Trophoblast cell (in vitro differentiated cells and primary cell): Measurements from ENCODE around the gene HIP1R.

Experiments
- DNase-seq, 2 donors: peaks; one replicate each; pipeline ENCODE4 v3.0.0-alpha.2; 2016
- H2AFZ ChIP-seq: 2 replicates; pipeline ENCODE4 v1.6.1; 2013; ENCODE audit warnings: low read length, moderate library complexity, mild to moderate bottlenecking; ENCODE audit not compliant: insufficient read depth, poor library complexity
- H2AK5ac ChIP-seq: 2 replicates; pipeline ENCODE4 v1.6.1; 2013; ENCODE audit warnings: mild to moderate bottlenecking, low read length
- H2BK120ac ChIP-seq: 2 replicates; pipeline ENCODE4 v1.6.1; 2013; ENCODE audit warnings: low read length, mild to moderate bottlenecking, moderate library complexity; ENCODE audit not compliant: insufficient read depth, poor library complexity
- H2BK12ac ChIP-seq: 2 replicates; pipeline ENCODE4 v1.6.1; 2013; ENCODE audit warnings: mild to moderate bottlenecking, low read length, moderate library complexity
- H2BK5ac ChIP-seq: 2 replicates; pipeline ENCODE4 v1.6.1; 2013; ENCODE audit warnings: low read length, low read depth, moderate library complexity, mild to moderate bottlenecking; ENCODE audit not compliant: poor library complexity
- H3K14ac ChIP-seq: 2 replicates; pipeline ENCODE4 v1.6.1; 2013; ENCODE audit warnings: mild to moderate bottlenecking, low read length
- H3K18ac ChIP-seq: 2 replicates; pipeline ENCODE4 v1.6.1; 2013; ENCODE audit warnings: mild to moderate bottlenecking, low read length
- H3K23ac ChIP-seq: 2 replicates; pipeline ENCODE4 v1.6.1; 2013; ENCODE audit warnings: low read length
- H3K27ac ChIP-seq: 2 replicates; pipeline ENCODE4 v1.5.1; 2013; ENCODE audit warnings: low read depth, mild to moderate bottlenecking, inconsistent platforms, low read length, moderate library complexity
- H3K27me3 ChIP-seq: 2 replicates; pipeline ENCODE4 v1.6.1; 2013; ENCODE audit warnings: inconsistent platforms, mild to moderate bottlenecking, low read length, moderate library complexity; ENCODE audit not compliant: insufficient read depth
- H3K36me3 ChIP-seq, 2 experiments: 1 replicate in 1 of 2; 2 replicates in 1 of 2; pipeline ENCODE4 v1.6.1; 2013; ENCODE audit warnings: low read length in 2 of 2, mild to moderate bottlenecking in 2 of 2, moderate library complexity in 1 of 2; ENCODE audit not compliant: insufficient read depth in 2 of 2, control insufficient read depth in 1 of 2
- H3K4ac ChIP-seq: 2 replicates; pipeline ENCODE4 v1.6.1; 2013; ENCODE audit warnings: low read depth, mild to moderate bottlenecking, low read length, moderate library complexity
- H3K4me1 ChIP-seq, 2 experiments: 1 replicate in 1 of 2; 2 replicates in 1 of 2; pipeline ENCODE4 v1.6.1; 2013; ENCODE audit warnings: low read length in 2 of 2, mild to moderate bottlenecking in 2 of 2, moderate library complexity in 1 of 2; ENCODE audit not compliant: insufficient read depth in 2 of 2, control insufficient read depth in 1 of 2
- H3K4me2 ChIP-seq: 2 replicates; pipeline ENCODE4 v1.6.1; 2013; ENCODE audit warnings: inconsistent platforms, mild to moderate bottlenecking, low read length, moderate library complexity
- H3K4me3 ChIP-seq: 2 replicates; pipeline ENCODE4 v1.5.1; 2013; ENCODE audit warnings: mild to moderate bottlenecking, low read depth, low read length, inconsistent platforms
- H3K79me1 ChIP-seq: one replicate; pipeline ENCODE4 v1.6.1; 2013; ENCODE audit warnings: low read length
- H3K79me2 ChIP-seq: 2 replicates; pipeline ENCODE4 v1.6.1; 2013; ENCODE audit warnings: low read length, mild to moderate bottlenecking; ENCODE audit not compliant: control insufficient read depth, insufficient read depth, poor library complexity
- H3K9ac ChIP-seq: 2 replicates; pipeline ENCODE4 v1.6.1; 2013; ENCODE audit warnings: mild to moderate bottlenecking, low read length
- H3K9me3 ChIP-seq: 2 replicates; pipeline ENCODE4 v1.6.1; 2013; ENCODE audit warnings: low read depth, mild to moderate bottlenecking, control low read depth, inconsistent platforms, low read length; ENCODE audit not compliant: insufficient read depth
- H4K12ac ChIP-seq: 2 replicates; pipeline ENCODE4 v1.6.1; 2013; ENCODE audit warnings: low read depth, mild to moderate bottlenecking, low read length, moderate library complexity
- H4K8ac ChIP-seq: 2 replicates; pipeline ENCODE4 v1.6.1; 2013; ENCODE audit warnings: low read depth, mild to moderate bottlenecking, low read length, moderate library complexity
- H4K91ac ChIP-seq: one replicate; pipeline ENCODE4 v1.6.1; 2013; ENCODE audit warnings: low read depth, mild to moderate bottlenecking, low read length, moderate library complexity
- WGBS: extraction: QIAGEN DNeasy Blood & Tissue Kit; methylation state at CpG from one replicate; pipeline ENCODE4 v1.1.7; 2013; ENCODE audit warnings: missing lambda C conversion rate; ENCODE audit not compliant: insufficient read length, insufficient coverage; ENCODE audit errors: extremely low coverage; 5-methylcytosine and 5-hydroxymethylcytosine counted together

The HIP1R gene

DNA sequence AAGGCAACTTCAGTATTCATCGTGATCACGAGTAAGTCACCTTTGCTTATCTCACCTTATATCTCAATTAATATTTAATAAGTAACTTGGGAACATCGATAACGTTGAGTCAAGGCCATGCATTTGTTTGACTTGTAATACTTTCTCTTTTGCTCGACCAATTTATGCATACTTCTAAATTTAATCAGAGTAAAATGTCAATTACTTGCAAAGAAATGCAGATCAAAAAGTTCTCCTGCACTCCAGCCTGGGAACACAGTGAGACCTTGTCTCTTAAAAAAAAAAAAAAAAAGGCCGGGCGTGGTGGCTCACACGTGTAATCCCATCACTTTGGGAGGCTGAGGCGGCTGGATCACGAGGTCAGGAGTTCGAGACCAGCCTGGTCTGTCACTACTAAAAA, 11.8 kb upstream of the HIP1R start:
- no peak overlapping the region for H2BK5ac ChIP-seq
- no peaks in the 10 kb centered on the region for H3K79me1 ChIP-seq
- H3K27me3 ChIP-seq, result no peaks in the 10 kb centered on the region
- no peak overlapping the region for H3K23ac ChIP-seq
- H3K4me2 ChIP-seq, result no peak overlapping the region
- no peak overlapping the region for H3K14ac ChIP-seq
- H3K36me3 ChIP-seq, result no peaks in the 10 kb centered on the region
- H3K4me3 ChIP-seq, result no peak overlapping the region
- H4K8ac ChIP-seq, result no peak overlapping the region
- H3K27ac ChIP-seq, result no peak overlapping the region
- no peak overlapping the region for H3K4ac ChIP-seq
- no peak overlapping the region for H4K91ac ChIP-seq
- no CpG with 5 or more reads among the region's 11 CpGs for WGBS
- H3K79me2 ChIP-seq, result no peaks in the 10 kb centered on the region
- H3K4me1 ChIP-seq, result no peaks in the 10 kb centered on the region
- no peaks in the 10 kb centered on the region for H3K9me3 ChIP-seq
- H2BK12ac ChIP-seq, result no peak overlapping the region
- no peak overlapping the region for H2AK5ac ChIP-seq
- DNase-seq, result no peak
- H2BK120ac ChIP-seq, result no peak overlapping the region
- H3K18ac ChIP-seq, result no peak overlapping the region
- H4K12ac ChIP-seq, result no peak overlapping the region
- no peak overlapping the region for H3K9ac ChIP-seq
- no peak overlapping the region for H2AFZ ChIP-seq

DNA sequence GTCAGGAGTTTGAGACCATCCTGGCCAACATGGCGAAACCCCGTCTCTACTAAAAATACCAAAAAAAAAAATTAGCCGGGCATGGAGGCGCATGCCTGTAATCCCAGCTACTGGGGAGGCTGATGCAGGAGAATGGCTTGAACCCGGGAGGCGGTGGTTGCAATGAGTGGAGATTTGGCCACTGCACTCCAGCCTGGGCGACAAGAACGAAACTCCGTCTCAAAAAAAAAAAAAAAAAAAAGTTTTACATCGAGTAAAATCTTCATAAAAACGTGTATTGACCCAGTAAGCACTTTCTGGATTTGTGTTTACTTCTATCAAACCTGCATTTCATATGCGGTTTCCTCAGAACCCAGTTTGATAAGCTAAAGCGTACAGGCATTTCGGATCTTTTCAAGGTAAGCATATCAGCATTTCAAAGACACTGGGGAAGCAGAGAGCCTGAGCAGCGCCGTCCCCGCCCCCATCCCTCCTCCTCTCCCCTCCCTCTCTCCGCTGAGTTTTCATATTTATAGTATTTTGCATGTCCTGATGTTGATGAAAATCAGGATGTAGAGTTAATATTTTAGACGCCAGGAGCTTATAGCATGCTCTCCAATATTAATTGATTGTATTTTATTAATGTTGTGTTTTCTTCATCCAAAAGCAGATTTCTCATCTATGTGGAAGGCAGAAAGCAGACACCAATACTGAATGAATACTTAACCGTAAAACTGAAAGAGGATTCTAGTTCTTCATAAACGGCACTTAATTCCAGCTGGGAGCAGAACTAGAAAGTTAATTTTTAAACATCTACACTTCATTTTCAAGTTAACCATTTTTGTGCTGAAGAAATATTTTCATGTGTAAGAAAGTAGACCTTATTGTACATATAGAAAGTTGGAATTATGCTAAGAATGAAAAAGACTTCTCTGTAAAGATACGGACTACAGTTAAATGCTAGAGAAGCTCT, 9.2 kb upstream of the HIP1R start:
- H2BK12ac ChIP-seq, result no peak overlapping the region
- H3K79me2 ChIP-seq, result no peaks in the 10 kb centered on the region
- no peak overlapping the region for H3K27ac ChIP-seq
- H3K4me2 ChIP-seq, result peak overlapping the region; percentile 45
- H3K36me3 ChIP-seq, result no peaks in the 10 kb centered on the region
- H2AK5ac ChIP-seq, result no peak overlapping the region
- H3K23ac ChIP-seq, result no peak overlapping the region
- no peaks in the 10 kb centered on the region for H3K27me3 ChIP-seq
- no peak overlapping the region for H3K4ac ChIP-seq
- H3K79me1 ChIP-seq, result no peaks in the 10 kb centered on the region
- no peak overlapping the region for H3K4me3 ChIP-seq
- no peaks in the 10 kb centered on the region for H3K4me1 ChIP-seq
- no peak overlapping the region for H4K8ac ChIP-seq
- no peak overlapping the region for H4K91ac ChIP-seq
- no peak overlapping the region for H2BK5ac ChIP-seq
- H3K18ac ChIP-seq, result no peak overlapping the region
- H3K9me3 ChIP-seq, result no peaks in the 10 kb centered on the region
- H4K12ac ChIP-seq, result no peak overlapping the region
- H2AFZ ChIP-seq, result no peak overlapping the region
- DNase-seq, result peak in 1 of 2 donors; percentile 45
- no CpG with 5 or more reads among the region's 22 CpGs for WGBS
- H3K14ac ChIP-seq, result no peak overlapping the region
- no peak overlapping the region for H2BK120ac ChIP-seq
- H3K9ac ChIP-seq, result no peak overlapping the region

DNA sequence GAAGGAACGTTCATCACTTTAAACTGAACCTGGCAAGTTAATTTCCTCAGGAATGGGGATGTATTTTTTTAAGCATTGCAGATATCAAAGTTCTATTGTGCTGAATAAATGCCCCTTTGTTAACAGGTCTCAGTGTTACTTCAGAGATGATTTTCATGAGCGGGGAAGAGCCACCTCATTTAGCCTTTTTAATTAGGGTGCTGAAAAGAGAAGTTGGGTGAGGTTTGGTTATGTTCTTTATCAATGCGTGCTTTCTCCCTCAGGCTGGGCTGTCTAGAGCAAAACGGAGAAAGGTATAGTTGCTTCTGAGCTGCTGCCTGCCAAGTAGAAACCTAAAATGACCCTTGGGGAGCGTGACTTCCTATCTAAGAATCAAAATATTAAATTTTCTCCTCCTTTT, 8.0 kb upstream of the HIP1R start:
- Histone ChIP-seq H3K4me1 (no peaks in the 10 kb centered on the region), H3K14ac (no peak overlapping the region), H3K79me1 (no peaks in the 10 kb centered on the region), H3K27ac (no peak overlapping the region), H2AK5ac (no peak overlapping the region), H3K23ac (no peak overlapping the region), H3K4ac (no peak overlapping the region), H4K8ac (no peak overlapping the region), H3K9ac (no peak overlapping the region), H3K79me2 (no peaks in the 10 kb centered on the region), H3K18ac (no peak overlapping the region), H2BK120ac (no peak overlapping the region), H2AFZ (no peak overlapping the region), H3K4me3 (no peak overlapping the region), H3K9me3 (no peaks in the 10 kb centered on the region), H3K27me3 (no peaks in the 10 kb centered on the region), H3K36me3 (no peaks in the 10 kb centered on the region), H2BK12ac (no peak overlapping the region), H3K4me2 (no peak overlapping the region), H2BK5ac (no peak overlapping the region), H4K91ac (no peak overlapping the region), H4K12ac (no peak overlapping the region)
- no peak for DNase-seq
- WGBS, result no CpG with 5 or more reads among the region's 5 CpGs

DNA sequence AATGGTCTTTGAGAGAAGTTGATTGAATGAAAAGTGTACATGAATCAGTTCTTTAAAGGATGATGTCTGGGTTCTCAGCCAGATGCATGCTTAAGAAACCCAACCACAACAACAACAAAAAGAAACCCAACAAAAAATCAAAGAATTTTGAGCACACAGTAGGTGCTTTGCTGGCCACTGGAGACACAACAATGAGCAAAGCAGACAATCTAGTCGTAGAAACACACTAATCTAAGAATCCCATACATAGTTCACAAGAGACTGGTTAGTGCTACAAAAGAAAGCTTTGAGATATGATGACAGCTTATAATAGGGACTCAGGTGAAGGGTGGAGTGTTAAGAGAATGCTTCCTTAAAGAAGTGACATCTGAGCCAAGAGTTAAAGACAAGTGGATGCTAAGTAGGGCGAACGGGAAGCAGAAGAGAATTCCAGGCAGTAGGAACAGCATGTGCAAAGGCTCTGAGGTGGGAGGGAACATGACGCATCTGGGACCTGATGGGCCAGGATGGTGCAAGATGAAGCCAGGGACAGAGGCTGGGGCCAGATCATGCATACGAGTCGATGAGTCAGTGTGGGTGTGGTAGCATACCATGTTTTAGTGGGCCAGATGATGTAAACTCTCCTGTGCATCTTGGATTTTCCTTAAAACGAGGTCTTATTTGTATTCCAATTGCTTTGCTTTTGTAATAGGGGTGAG, 4.6 kb upstream of the HIP1R start:
- Histone ChIP-seq H3K23ac (no peak overlapping the region), H4K8ac (no peak overlapping the region), H3K18ac (no peak overlapping the region), H4K12ac (no peak overlapping the region), H2AFZ (no peak overlapping the region), H3K14ac (no peak overlapping the region), H3K9me3 (no peaks in the 10 kb centered on the region), H2BK12ac (no peak overlapping the region), H3K9ac (no peak overlapping the region), H3K4me3 (no peak overlapping the region), H3K4ac (no peak overlapping the region), H3K79me1 (peaks cover 2% of the 10 kb centered on the region), H3K27me3 (no peaks in the 10 kb centered on the region), H2AK5ac (no peak overlapping the region), H4K91ac (no peak overlapping the region), H3K79me2 (peaks cover 2% of the 10 kb centered on the region), H3K36me3 (no peaks in the 10 kb centered on the region), H3K4me2 (no peak overlapping the region), H3K4me1 (peaks cover 0 to 5% of the 10 kb centered on the region in 2 experiments), H3K27ac (no peak overlapping the region), H2BK120ac (no peak overlapping the region), H2BK5ac (no peak overlapping the region)
- peak; percentile 91 for DNase-seq
- no CpG with 5 or more reads among the region's 7 CpGs for WGBS
